ENCODE data around the gene ANKRD39. TPM values are rescaled to one million over a fixed set of nuclear protein-coding genes. Genes with fewer than 3 reads are reported as not detected.

Gene ANKRD39
- total and polyA plus RNA-seq, 9 of the 15 experiments (the other 6 are each of a cell fraction or from before 2014, with no cell fraction given), result 8.2 to 33.1 (median 23.8) TPM

- Histone ChIP-seq H3K9ac (ENCODE audit: insufficient read depth in 1 of 2, low read depth in 2 of 2, low read length in 2 of 2) (peak overlapping the region in 1 of 2 experiments; percentile 74; a peak in 1 of 4 replicates), H3K79me2 (ENCODE audit: control insufficient read depth, insufficient read depth, low read length) (peaks cover 19% of the 10 kb centered on the region; the same call in 2 of the 3 replicates), H3K27me3 (ENCODE audit: control insufficient read depth in 2 of 2, insufficient read depth in 2 of 2, low read length in 2 of 2) (no peaks in the 10 kb centered on the region; a peak in 1 of 5 replicates), H3K4me2 (ENCODE audit: insufficient read depth, low read length) (no peak overlapping the region), H3K36me3 (ENCODE audit: control insufficient read depth, insufficient read depth, low read length) (peaks cover 53% of the 10 kb centered on the region), H3K4me3 (no peak overlapping the region), H2AFZ (ENCODE audit: low read depth, low read length) (no peak overlapping the region), H3K4me1 (replicated peaks in 1 of 2; ENCODE audit: control insufficient read depth in 2 of 2, insufficient read depth in 2 of 2, low read length in 2 of 2) (peaks cover 18 to 96% of the 10 kb centered on the region in 2 experiments), H3K9me1 (ENCODE audit: control insufficient read depth, insufficient read depth, low read length) (no peaks in the 10 kb centered on the region), H4K20me1 (replicated peaks; ENCODE audit: control insufficient read depth, insufficient read depth, low read length) (peaks cover 3% of the 10 kb centered on the region; the same call in 1 of the 2 replicates), H3K9me3 (replicated peaks; ENCODE audit: control insufficient read depth, insufficient read depth, low read depth, low read length) (no peaks in the 10 kb centered on the region), H3K27ac (ENCODE audit: extremely low read depth, low read depth, low read length) (no peak overlapping the region)
- in situ Hi-C loops (cut with MboI), result no loop called here
- ChIA-PET CTCF (ENCODE audit: low intra/inter-chr PET ratio) (no interaction called here), POLR2A (interaction anchor here (0.6 to 11.3 kb wide), 8 partner anchors 10 to 89 kb away, joined by 3 to 112 read pairs (median 4); partner anchors contain the start of gene CNNM3)
- no peak for FAIRE-seq
- intact Hi-C loops (cut with micrococcal nuclease), result no loop called here
- ATAC-seq, result no peak
- BruUV-seq (replicated peaks), result no TSS peak
- DNase-seq (ENCODE audit: extremely low read depth in 1 of 4, low spot score in 3 of 4), result no peak
- TF ChIP-seq STAT5A (IDR thresholded peaks at IDR 0.05; ENCODE audit: borderline replicate concordance, low read length), result no peak
- TF ChIP-seq ZBTB34 (CRISPR knock-in tag; IDR thresholded peaks at IDR 0.05), result no peak
- no peak for TF ChIP-seq ZNF77 (CRISPR knock-in tag; IDR thresholded peaks at IDR 0.05)
- no peak for TF ChIP-seq GATA2 (CRISPR knock-in tag; IDR thresholded peaks at IDR 0.05)
- TF ChIP-seq ZNF121 (CRISPR knock-in tag; conservative IDR thresholded peaks at IDR 0.05), result peak; percentile 64; the same call in 1 of the 2 replicates
- TF ChIP-seq BRCA1 (IDR thresholded peaks at IDR 0.05), result no peak
- TF ChIP-seq BRCA1 (CRISPR knock-in tag; IDR thresholded peaks at IDR 0.05), result no peak
- TF ChIP-seq EZH2 (IDR thresholded peaks at IDR 0.05; ENCODE audit: borderline replicate concordance, low read depth, low read length), result no peak
- TF ChIP-seq ZNF589 (CRISPR knock-in tag; IDR thresholded peaks at IDR 0.05; ENCODE audit: low read depth), result no peak
- TF ChIP-seq SRSF3 (IDR thresholded peaks at IDR 0.05; ENCODE audit: insufficient read depth, low read length), result no peak
- TF ChIP-seq ZNF561 (CRISPR knock-in tag; conservative IDR thresholded peaks at IDR 0.05), result no peak
- no peak for TF ChIP-seq HMG20A (CRISPR knock-in tag; conservative IDR thresholded peaks at IDR 0.05)
- TF ChIP-seq ATF6 (CRISPR knock-in tag; IDR thresholded peaks at IDR 0.05), result no peak
- 0 out of 2 replicates have a peak, but pooled peaks have one; percentile 6 for TF ChIP-seq POLR2G (IDR thresholded peaks at IDR 0.05; ENCODE audit: low read depth, low read length)
- TF ChIP-seq DPF2 (IDR thresholded peaks at IDR 0.05), result no peak
- TF ChIP-seq HOXB6 (CRISPR knock-in tag; IDR thresholded peaks at IDR 0.05; ENCODE audit: borderline replicate concordance), result no peak
- TF ChIP-seq MCM5 (IDR thresholded peaks at IDR 0.05; ENCODE audit: low read depth), result no peak
- 90% methylated on average over 6 of the region's 6 CpGs for WGBS (ENCODE audit: insufficient coverage, low coverage, missing lambda C conversion rate)
Observed at GRCh38 chr2:96880891-96881273, 23.1 kb upstream of the ANKRD39 start.

Measured in K562 (cell line).